Measurements from ENCODE around the gene JOSD1.

GRCh38 chr22:38685761-38686160, 15.0 kb downstream of the JOSD1 start:
- TF ChIP-seq MXI1 (IDR thresholded peaks at IDR 0.05; ENCODE audit: borderline replicate concordance, low read depth, low read length) (no peak), CTCF (conservative IDR thresholded peaks at IDR 0.05; ENCODE audit: low read depth, low read length) (no peak), MAFK (IDR thresholded peaks at IDR 0.05; ENCODE audit: low read depth, low read length) (no peak), RCOR1 (IDR thresholded peaks at IDR 0.05; ENCODE audit: insufficient replicate concordance, low read length) (no peak), POLR2A (IDR thresholded peaks at IDR 0.05; ENCODE audit: low read depth, low read length) (no peak), FOS (IDR thresholded peaks at IDR 0.05; ENCODE audit: low read depth, low read length) (no peak), USF2 (IDR thresholded peaks at IDR 0.05; ENCODE audit: low read depth, low read length) (no peak), RAD21 (IDR thresholded peaks at IDR 0.05; ENCODE audit: low read length) (no peak), RFX5 (IDR thresholded peaks at IDR 0.05; ENCODE audit: low read depth, low read length) (no peak), NFE2L2 (IDR thresholded peaks at IDR 0.05; ENCODE audit: low read depth, low read length) (no peak), SMC3 (IDR thresholded peaks at IDR 0.05; ENCODE audit: low read depth, low read length) (no peak), CEBPB (IDR thresholded peaks at IDR 0.05; ENCODE audit: low read depth, low read length) (no peak)

Data from IMR-90 (cell line).